ENCODE measurements around the gene GTF3C1. TPM values are rescaled to one million over a fixed set of nuclear protein-coding genes. Genes with fewer than 3 reads are reported as not detected.

GTF3C1 gene
- total RNA-seq, 1 experiment from 2014 or later = 121 TPM

DNA sequence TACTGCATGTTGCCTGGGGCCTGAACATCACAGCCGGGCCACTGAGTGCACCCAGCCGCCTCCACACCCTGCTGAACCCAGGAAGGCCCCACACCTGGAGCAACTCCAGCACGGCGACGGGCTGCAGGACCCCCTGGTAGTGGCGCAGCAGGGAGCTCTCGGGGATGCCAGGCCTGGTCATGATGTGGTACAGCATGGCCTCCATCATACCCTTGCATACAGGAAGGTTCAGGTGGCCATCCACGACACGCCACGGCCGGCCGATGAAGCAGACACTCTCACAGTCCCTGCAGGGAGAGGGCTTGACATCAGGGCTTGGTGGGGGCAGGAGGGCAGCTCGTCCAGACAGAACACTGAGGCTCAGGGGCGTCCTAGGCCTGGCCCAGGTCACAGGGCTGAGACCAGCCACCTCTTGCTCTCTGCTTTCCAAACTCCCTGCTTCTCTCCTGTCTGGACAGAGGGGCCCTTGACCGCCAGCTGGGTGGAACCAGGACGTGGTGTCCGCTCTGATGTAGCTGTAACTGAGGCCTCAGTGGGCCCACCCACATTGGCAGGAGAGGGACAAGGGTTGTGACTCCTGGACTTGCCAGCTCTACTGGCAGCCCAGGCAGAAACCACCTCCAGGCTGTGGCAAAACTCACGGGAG is 87.4 kb downstream of the GTF3C1 start:
- Histone ChIP-seq H3K4me3 (ENCODE audit: low read depth in 2 of 2, low read length in 2 of 2) (no peak overlapping the region), H3K27ac (ENCODE audit: low read length) (no peak overlapping the region), H3K36me3 (ENCODE audit: control insufficient read depth, insufficient read depth, low read length) (peaks cover 4% of the 10 kb centered on the region; the same call in 1 of the 2 replicates), H3K27me3 (ENCODE audit: control insufficient read depth, insufficient read depth, low read length) (no peaks in the 10 kb centered on the region), H3K9me3 (ENCODE audit: control insufficient read depth, insufficient read depth, low read depth, low read length) (no peaks in the 10 kb centered on the region), H3K4me1 (ENCODE audit: control insufficient read depth, insufficient read depth, low read length) (no peaks in the 10 kb centered on the region)
- TF ChIP-seq, protein P1, sequence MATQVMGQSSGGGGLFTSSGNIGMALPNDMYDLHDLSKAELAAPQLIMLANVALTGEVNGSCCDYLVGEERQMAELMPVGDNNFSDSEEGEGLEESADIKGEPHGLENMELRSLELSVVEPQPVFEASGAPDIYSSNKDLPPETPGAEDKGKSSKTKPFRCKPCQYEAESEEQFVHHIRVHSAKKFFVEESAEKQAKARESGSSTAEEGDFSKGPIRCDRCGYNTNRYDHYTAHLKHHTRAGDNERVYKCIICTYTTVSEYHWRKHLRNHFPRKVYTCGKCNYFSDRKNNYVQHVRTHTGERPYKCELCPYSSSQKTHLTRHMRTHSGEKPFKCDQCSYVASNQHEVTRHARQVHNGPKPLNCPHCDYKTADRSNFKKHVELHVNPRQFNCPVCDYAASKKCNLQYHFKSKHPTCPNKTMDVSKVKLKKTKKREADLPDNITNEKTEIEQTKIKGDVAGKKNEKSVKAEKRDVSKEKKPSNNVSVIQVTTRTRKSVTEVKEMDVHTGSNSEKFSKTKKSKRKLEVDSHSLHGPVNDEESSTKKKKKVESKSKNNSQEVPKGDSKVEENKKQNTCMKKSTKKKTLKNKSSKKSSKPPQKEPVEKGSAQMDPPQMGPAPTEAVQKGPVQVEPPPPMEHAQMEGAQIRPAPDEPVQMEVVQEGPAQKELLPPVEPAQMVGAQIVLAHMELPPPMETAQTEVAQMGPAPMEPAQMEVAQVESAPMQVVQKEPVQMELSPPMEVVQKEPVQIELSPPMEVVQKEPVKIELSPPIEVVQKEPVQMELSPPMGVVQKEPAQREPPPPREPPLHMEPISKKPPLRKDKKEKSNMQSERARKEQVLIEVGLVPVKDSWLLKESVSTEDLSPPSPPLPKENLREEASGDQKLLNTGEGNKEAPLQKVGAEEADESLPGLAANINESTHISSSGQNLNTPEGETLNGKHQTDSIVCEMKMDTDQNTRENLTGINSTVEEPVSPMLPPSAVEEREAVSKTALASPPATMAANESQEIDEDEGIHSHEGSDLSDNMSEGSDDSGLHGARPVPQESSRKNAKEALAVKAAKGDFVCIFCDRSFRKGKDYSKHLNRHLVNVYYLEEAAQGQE (IDR thresholded peaks at IDR 0.05; ENCODE audit: insufficient read depth in 1 of 2, low read depth in 2 of 2, low read length in 1 of 2) = no peak
- TF ChIP-seq POLR2AphosphoS5 (IDR thresholded peaks at IDR 0.05; ENCODE audit: low read depth, low read length) = no peak
- no peak for TF ChIP-seq SIN3A (IDR thresholded peaks at IDR 0.05; ENCODE audit: borderline replicate concordance, insufficient read depth, low read depth, low read length)
- no peak for TF ChIP-seq TCF7L2 (IDR thresholded peaks at IDR 0.05; ENCODE audit: low read depth, low read length)
- POLR2A ChIA-PET = no interaction called here
- intact Hi-C loops (cut with micrococcal nuclease; ENCODE audit: unreplicated experiment) = no loop called here
- in situ Hi-C loops (cut with HindIII; ENCODE audit: low pct_unique_long_range_greater_than_20kb, low sequenced_read_pairs) = no loop called here
- CTCF ChIA-PET = no interaction called here
- BruUV-seq (replicated peaks) = no TSS peak
- ATAC-seq (no peak), DNase-seq (ENCODE audit: low read depth, low spot score) (no peak)

DNA sequence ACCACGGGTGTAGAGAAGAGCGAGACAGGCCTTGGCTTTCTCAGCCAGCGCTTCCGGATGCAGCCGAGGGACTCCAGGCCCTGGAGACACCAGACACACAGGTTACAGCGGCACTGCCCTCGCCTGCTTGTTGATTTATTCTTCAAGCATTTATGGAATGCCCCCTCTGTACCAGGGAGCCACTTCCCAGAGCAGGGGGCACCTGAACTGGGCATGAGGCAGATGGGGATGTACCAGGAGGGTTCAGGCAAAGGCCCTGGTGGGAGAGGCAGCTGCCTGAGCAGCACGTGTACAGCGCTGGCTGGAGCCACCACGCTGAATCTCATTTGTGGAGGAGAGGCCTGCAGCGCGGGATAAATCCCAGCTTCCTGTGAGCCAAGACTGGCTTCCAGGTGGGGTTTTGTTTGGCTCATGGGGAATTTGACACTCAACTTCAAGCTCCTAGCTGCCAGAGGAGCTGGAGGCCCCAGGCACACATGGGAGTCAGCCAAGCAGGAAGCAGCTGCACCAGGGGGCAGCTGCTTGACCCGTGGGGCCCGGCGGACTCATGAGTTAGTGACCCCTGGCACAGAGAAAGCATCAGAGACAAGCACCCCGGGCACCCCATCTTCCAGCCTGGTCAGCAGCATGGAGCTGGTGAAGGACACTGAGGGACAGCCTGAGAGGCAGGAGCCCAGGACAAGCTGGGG is 88.1 kb downstream of the GTF3C1 start:
- no peak overlapping the region for H3K27ac ChIP-seq (ENCODE audit: low read length)
- H3K27me3 ChIP-seq (ENCODE audit: control insufficient read depth, insufficient read depth, low read length) = no peaks in the 10 kb centered on the region
- ATAC-seq (no peak), DNase-seq (ENCODE audit: low read depth, low spot score) (no peak)
- H3K4me1 ChIP-seq (ENCODE audit: control insufficient read depth, insufficient read depth, low read length) = no peaks in the 10 kb centered on the region
- ChIA-PET CTCF (no interaction called here), POLR2A (no interaction called here)
- no peaks in the 10 kb centered on the region for H3K9me3 ChIP-seq (ENCODE audit: control insufficient read depth, insufficient read depth, low read depth, low read length)
- in situ Hi-C loops (cut with HindIII; ENCODE audit: low pct_unique_long_range_greater_than_20kb, low sequenced_read_pairs) (no loop called here), intact Hi-C loops (cut with micrococcal nuclease; ENCODE audit: unreplicated experiment) (no loop called here)
- TF ChIP-seq TCF7L2 (IDR thresholded peaks at IDR 0.05; ENCODE audit: low read depth, low read length) (no peak), POLR2AphosphoS5 (IDR thresholded peaks at IDR 0.05; ENCODE audit: low read depth, low read length) (no peak), SIN3A (IDR thresholded peaks at IDR 0.05; ENCODE audit: borderline replicate concordance, insufficient read depth, low read depth, low read length) (no peak)
- TF ChIP-seq, protein P1 (IDR thresholded peaks at IDR 0.05; ENCODE audit: insufficient read depth in 1 of 2, low read depth in 2 of 2, low read length in 1 of 2) = no peak
- TF ChIP-seq, protein P2, sequence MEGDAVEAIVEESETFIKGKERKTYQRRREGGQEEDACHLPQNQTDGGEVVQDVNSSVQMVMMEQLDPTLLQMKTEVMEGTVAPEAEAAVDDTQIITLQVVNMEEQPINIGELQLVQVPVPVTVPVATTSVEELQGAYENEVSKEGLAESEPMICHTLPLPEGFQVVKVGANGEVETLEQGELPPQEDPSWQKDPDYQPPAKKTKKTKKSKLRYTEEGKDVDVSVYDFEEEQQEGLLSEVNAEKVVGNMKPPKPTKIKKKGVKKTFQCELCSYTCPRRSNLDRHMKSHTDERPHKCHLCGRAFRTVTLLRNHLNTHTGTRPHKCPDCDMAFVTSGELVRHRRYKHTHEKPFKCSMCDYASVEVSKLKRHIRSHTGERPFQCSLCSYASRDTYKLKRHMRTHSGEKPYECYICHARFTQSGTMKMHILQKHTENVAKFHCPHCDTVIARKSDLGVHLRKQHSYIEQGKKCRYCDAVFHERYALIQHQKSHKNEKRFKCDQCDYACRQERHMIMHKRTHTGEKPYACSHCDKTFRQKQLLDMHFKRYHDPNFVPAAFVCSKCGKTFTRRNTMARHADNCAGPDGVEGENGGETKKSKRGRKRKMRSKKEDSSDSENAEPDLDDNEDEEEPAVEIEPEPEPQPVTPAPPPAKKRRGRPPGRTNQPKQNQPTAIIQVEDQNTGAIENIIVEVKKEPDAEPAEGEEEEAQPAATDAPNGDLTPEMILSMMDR (IDR thresholded peaks at IDR 0.05) = no peak
- no TSS peak for BruUV-seq (replicated peaks)
- H3K36me3 ChIP-seq (ENCODE audit: control insufficient read depth, insufficient read depth, low read length) = peaks cover 4% of the 10 kb centered on the region; the same call in 1 of the 2 replicates
- no peak overlapping the region for H3K4me3 ChIP-seq (ENCODE audit: low read depth in 2 of 2, low read length in 2 of 2)

All from Panc1 (cell line).